A549 (cell line): ENCODE results near the gene SCIN.

ENCODE experiments used
- BHLHE40 ChIP-seq: IDR thresholded peaks from 2 replicates; pipeline ENCODE4 v1.6.1; 2012; ENCODE audit warnings: low read depth, low read length, inconsistent platforms
- CEBPB ChIP-seq, 2 experiments: fragments of >200 bp in 1 of 2; sonication (Bioruptor Twin) in 1 of 2; formaldehyde crosslinking in 1 of 2; IDR thresholded peaks; 2 replicates each; pipeline ENCODE4 v1.6.1; 2012 to 2016
- CTCF ChIP-seq: fragments of >200 bp; sonication (Bioruptor Twin); formaldehyde crosslinking; IDR thresholded peaks from 3 replicates; pipeline ENCODE4 v1.5.1; 2016
- EHF ChIP-seq: fragments of 250-450 bp; sonication (Bioruptor Pico); IDR thresholded peaks from 2 replicates; pipeline ENCODE4 v1.5.0; 2020; ENCODE audit warnings: mild to moderate bottlenecking
- HOXA7 ChIP-seq: fragments of 250-450 bp; sonication (Bioruptor Pico); IDR thresholded peaks from 2 replicates; pipeline ENCODE4 v1.5.0; 2020; ENCODE audit warnings: mild to moderate bottlenecking, moderate library complexity
- KDM1A ChIP-seq: fragments of 200-600 bp; sonication (generic); IDR thresholded peaks from 2 replicates; pipeline ENCODE4 v1.6.1; 2016; ENCODE audit warnings: low read depth, mild to moderate bottlenecking
- KDM5A ChIP-seq: fragments of 200-600 bp; sonication (generic); IDR thresholded peaks from 2 replicates; pipeline ENCODE4 v1.6.1; 2016; ENCODE audit warnings: antibody characterized with exemption, mild to moderate bottlenecking
- MAZ ChIP-seq: fragments of 150-350 bp; IDR thresholded peaks from 2 replicates; pipeline ENCODE4 v1.6.1; 2014; ENCODE audit warnings: antibody characterized with exemption, low read depth, low read length, borderline replicate concordance
- MYC ChIP-seq: IDR thresholded peaks from 2 replicates; pipeline ENCODE4 v1.6.1; 2012; ENCODE audit warnings: mild to moderate bottlenecking, inconsistent platforms, low read length, improper control_type of control experiment, borderline replicate concordance
- NFE2L2 ChIP-seq: fragments of 150-350 bp; conservative IDR thresholded peaks from 2 replicates; pipeline ENCODE4 v1.6.1; 2014; ENCODE audit warnings: low read length
- PBX3 ChIP-seq: IDR thresholded peaks from 2 replicates; pipeline ENCODE4 v1.6.1; 2012
- POLR2A ChIP-seq: IDR thresholded peaks from 2 replicates; pipeline ENCODE4 v1.6.1; 2012; ENCODE audit warnings: mild to moderate bottlenecking, low read length

GRCh38 chr7:12674861-12675260, 104.3 kb downstream of the SCIN start:
- no peak for TF ChIP-seq CTCF
- TF ChIP-seq PBX3: no peak
- no peak for TF ChIP-seq HOXA7 (CRISPR knock-in tag)
- no peak for TF ChIP-seq MYC
- no peak for TF ChIP-seq KDM5A
- no peak for TF ChIP-seq BHLHE40
- no peak for TF ChIP-seq KDM1A
- TF ChIP-seq CEBPB (IDR thresholded peaks at IDR 0.05): no peak
- TF ChIP-seq NFE2L2: no peak
- no peak for TF ChIP-seq EHF (CRISPR knock-in tag)
- TF ChIP-seq MAZ: no peak
- no peak for TF ChIP-seq POLR2A
